Kidney (tissue), 14 donors: ENCODE data around the gene SLC22A23. TPM values are rescaled to one million over a fixed set of nuclear protein-coding genes. Genes with fewer than 3 reads are reported as not detected.

Experiments used
- DNase-seq, 5 donors: peaks; one replicate each; pipeline ENCODE4 v3.0.0-alpha.2; 2013 to 2020
- FAIRE-seq: peaks from 2 replicates; lab custom pipeline; 2012; peaks lifted over from hg19 to GRCh38; lab: Jason Lieb, UNC
- H3K27ac ChIP-seq, 2 donors: one replicate each; pipeline ENCODE4 v1.7.0; 2013; ENCODE audit warnings: low read depth in 2 of 2, low read length in 2 of 2, inconsistent platforms in 1 of 2
- H3K27me3 ChIP-seq: one replicate; pipeline ENCODE4 v1.7.1; 2013; ENCODE audit warnings: low read length, inconsistent platforms; ENCODE audit not compliant: control insufficient read depth, insufficient read depth
- H3K36me3 ChIP-seq, 3 donors: one replicate each; pipeline versions ENCODE4 v1.7.0 to v1.7.1; 2013; ENCODE audit warnings: low read length in 3 of 3, control low read depth in 1 of 3, inconsistent platforms in 1 of 3; ENCODE audit not compliant: insufficient read depth in 3 of 3, control insufficient read depth in 2 of 3
- H3K4me1 ChIP-seq, 3 donors: one replicate each; pipeline versions ENCODE4 v1.7.0 to v1.7.1; 2013; ENCODE audit warnings: low read length in 3 of 3, inconsistent platforms in 1 of 3, low read depth in 1 of 3; ENCODE audit not compliant: control insufficient read depth in 2 of 3, insufficient read depth in 2 of 3
- H3K4me3 ChIP-seq, 3 donors: one replicate each; pipeline versions ENCODE4 v1.7.0 to v1.8.1; 2013; ENCODE audit warnings: low read length in 3 of 3, control low read depth in 1 of 3, inconsistent platforms in 1 of 3
- H3K9ac ChIP-seq, 3 donors: one replicate each; pipeline versions ENCODE4 v1.7.0 to v1.7.1; 2013; ENCODE audit warnings: low read length in 3 of 3, control low read depth in 1 of 3, inconsistent platforms in 1 of 3
- H3K9me3 ChIP-seq, 3 donors: one replicate each; pipeline versions ENCODE4 v1.7.0 to v1.7.1; 2013; ENCODE audit warnings: low read length in 3 of 3, control low read depth in 1 of 3, inconsistent platforms in 1 of 3; ENCODE audit not compliant: control insufficient read depth in 2 of 3, insufficient read depth in 1 of 3
- intact Hi-C: fragments of 100-400 bp; cut with DNase I; formaldehyde crosslinking; loops from one replicate; pipeline ENCODE4 v1.11.1; 2022
- polyA plus RNA-seq: library from polyadenylated mRNA; stranded (reverse); fragments of 350-450 nt; fragmentation: Illumina TruSeq; extraction: RNeasy Lipid Tissue Mini Kit (QIAGEN cat#74804); gene quantifications from one replicate; pipeline ENCODE4 v1.2.3, GENCODE V29; 2014; ENCODE audit warnings: low read depth, low replicate concordance; ENCODE audit not compliant: insufficient read depth
- total RNA-seq: library from RNA; stranded (reverse); fragmentation: NEBNext Ultra II Directional; extraction: Animal tissue kit (Norgen Biotek cat#: 25700); gene quantifications from one replicate; pipeline ENCODE4 v1.2.1, GENCODE V29; 2021
- TF ChIP-seq, protein P1 (sequence below): IDR thresholded peaks from 3 replicates; pipeline ENCODE4 v1.5.1; 2012; ENCODE audit warnings: mild to moderate bottlenecking, moderate library complexity, borderline replicate concordance; ENCODE audit not compliant: insufficient read depth; ENCODE audit errors: extremely low read depth
- donor health status: control.
- donor health status: control.
- donor health status: control.
- donor health status: control.
- donor health status: control.
- donor health status: DM: yes; HTN: yes; CAD: no.
- donor health status: Normal renal cell carcinoma (clear cell type).

Gene SLC22A23
- total and polyA plus RNA-seq, 2 donors from 2014 or later = 5.3 to 5.7 TPM

DNA sequence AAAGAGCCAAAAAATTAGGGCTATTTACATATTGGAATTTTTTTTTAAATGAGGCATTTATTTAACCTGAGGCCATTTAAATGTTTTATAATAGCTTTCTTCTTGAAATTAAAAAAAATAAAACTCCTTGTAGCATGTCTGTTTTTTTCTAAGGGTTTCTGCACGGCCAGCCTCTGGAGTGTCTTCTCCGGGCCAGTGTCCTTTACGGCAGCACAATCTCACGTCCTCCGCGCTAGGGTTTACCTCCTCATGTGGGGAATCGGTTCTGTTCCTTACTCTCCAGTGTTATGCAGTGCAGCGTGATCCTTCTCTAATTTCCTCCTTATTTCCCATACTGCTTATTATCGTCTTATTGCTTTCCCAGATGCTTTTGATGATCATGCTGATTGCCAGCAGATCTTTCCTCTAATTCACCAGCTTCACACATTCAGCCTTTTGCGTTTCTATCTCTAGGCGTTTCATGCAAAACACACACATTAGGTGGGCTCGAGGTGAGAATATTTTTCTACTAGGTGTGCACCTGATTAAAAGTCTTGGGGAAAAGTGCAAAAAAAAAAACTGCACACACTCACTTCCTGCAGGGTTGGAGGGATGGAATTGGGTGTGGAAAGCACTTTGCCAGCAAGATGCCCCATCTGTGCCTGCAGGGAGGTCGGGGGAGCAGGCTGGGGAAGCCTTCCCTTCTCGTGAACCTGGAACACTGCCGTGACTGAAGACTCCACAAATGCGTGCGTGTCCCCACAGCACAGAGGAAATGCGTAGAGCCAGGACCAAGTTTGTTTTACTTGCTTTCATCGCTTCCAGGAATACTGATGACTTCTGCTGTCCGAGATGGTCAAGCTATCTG lies 142.0 kb downstream of the SLC22A23 start:
- Histone ChIP-seq H3K36me3 (no peaks in the 10 kb centered on the region), H3K4me3 (no peak overlapping the region), H3K9ac (no peak overlapping the region), H3K4me1 (no peaks in the 10 kb centered on the region), H3K27me3 (no peaks in the 10 kb centered on the region), H3K9me3 (no peaks in the 10 kb centered on the region), H3K27ac (no peak overlapping the region)
- DNase-seq (peak in 1 of 5 donors; percentile 16), FAIRE-seq (no peak)
- intact Hi-C loops = no loop called here
- TF ChIP-seq, protein P1, sequence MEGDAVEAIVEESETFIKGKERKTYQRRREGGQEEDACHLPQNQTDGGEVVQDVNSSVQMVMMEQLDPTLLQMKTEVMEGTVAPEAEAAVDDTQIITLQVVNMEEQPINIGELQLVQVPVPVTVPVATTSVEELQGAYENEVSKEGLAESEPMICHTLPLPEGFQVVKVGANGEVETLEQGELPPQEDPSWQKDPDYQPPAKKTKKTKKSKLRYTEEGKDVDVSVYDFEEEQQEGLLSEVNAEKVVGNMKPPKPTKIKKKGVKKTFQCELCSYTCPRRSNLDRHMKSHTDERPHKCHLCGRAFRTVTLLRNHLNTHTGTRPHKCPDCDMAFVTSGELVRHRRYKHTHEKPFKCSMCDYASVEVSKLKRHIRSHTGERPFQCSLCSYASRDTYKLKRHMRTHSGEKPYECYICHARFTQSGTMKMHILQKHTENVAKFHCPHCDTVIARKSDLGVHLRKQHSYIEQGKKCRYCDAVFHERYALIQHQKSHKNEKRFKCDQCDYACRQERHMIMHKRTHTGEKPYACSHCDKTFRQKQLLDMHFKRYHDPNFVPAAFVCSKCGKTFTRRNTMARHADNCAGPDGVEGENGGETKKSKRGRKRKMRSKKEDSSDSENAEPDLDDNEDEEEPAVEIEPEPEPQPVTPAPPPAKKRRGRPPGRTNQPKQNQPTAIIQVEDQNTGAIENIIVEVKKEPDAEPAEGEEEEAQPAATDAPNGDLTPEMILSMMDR = no peak

DNA sequence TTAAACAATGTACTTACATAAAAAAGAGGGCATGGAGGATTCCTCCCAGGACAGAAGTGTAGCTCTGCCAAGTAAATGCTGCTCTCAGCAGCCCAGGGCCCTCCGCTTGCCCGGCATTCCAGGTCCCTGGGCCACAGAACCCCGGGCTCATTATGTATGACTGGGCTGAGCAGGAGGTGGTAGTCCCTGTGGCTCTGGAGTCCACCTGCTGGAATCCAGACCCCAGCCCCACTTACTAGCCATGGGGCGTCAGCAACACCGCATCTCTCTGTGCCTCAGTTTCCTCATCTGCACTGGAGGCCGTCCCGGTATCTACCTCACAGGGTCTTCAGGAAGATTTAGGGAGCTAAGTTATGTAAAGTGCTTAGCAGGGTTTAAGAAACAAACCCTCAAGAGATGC lies 142.7 kb downstream of the SLC22A23 start:
- no peak overlapping the region for H3K4me3 ChIP-seq
- H3K27me3 ChIP-seq = no peaks in the 10 kb centered on the region
- no peak overlapping the region for H3K9ac ChIP-seq
- TF ChIP-seq, protein P1 = no peak
- no peaks in the 10 kb centered on the region for H3K9me3 ChIP-seq
- H3K36me3 ChIP-seq = no peaks in the 10 kb centered on the region
- DNase-seq = peak in 1 of 5 donors; percentile 7
- no peak overlapping the region for H3K27ac ChIP-seq
- no peak for FAIRE-seq
- intact Hi-C loops = no loop called here
- no peaks in the 10 kb centered on the region for H3K4me1 ChIP-seq

GRCh38 chr6:3312604-3313231 lies 144.1 kb downstream of the SLC22A23 start:
- H3K36me3 ChIP-seq = no peaks in the 10 kb centered on the region
- no peaks in the 10 kb centered on the region for H3K4me1 ChIP-seq
- intact Hi-C loops = no loop called here
- H3K4me3 ChIP-seq = no peak overlapping the region
- TF ChIP-seq, protein P1 = no peak
- H3K9ac ChIP-seq = no peak overlapping the region
- DNase-seq (peak in 1 of 5 donors; percentile 15), FAIRE-seq (no peak)
- H3K9me3 ChIP-seq = no peaks in the 10 kb centered on the region
- H3K27me3 ChIP-seq = no peaks in the 10 kb centered on the region
- H3K27ac ChIP-seq = no peak overlapping the region
